DMS53 treated with DMSO at 0.1 percent for 48 hours (cell line): ENCODE measurements around the gene UMOD.

ENCODE experiments used
- DNase-seq: peaks from one replicate; lab custom pipeline; 2025; ENCODE audit not compliant: unreplicated experiment; lab: John Stamatoyannopoulos, UW

Gene UMOD

DNA sequence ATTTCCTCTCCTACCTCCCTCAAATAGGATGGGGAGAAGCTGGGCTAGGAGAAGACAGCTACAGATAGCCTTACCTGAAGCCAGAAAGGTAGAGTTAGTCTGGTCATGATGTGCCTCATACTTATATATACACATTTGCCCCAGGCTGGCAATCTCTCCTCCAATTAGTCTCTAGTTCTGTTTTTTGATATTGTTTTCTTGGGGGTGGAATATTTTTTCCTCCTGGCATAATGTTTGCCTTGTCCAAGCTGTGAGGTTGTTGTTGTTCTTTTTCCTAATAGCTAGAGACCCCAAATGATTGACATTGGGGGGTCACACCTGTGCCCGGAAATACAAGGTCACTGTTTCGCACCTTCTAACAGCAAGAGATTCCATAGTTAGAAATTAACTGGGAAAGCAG lies at the start of gene UMOD:
UMOD (minus strand) TSS at position 101 of the 400 bp plus-strand sequence. CDS start 1,978 bp downstream, outside the sequence.
- no peak for DNase-seq

DNA sequence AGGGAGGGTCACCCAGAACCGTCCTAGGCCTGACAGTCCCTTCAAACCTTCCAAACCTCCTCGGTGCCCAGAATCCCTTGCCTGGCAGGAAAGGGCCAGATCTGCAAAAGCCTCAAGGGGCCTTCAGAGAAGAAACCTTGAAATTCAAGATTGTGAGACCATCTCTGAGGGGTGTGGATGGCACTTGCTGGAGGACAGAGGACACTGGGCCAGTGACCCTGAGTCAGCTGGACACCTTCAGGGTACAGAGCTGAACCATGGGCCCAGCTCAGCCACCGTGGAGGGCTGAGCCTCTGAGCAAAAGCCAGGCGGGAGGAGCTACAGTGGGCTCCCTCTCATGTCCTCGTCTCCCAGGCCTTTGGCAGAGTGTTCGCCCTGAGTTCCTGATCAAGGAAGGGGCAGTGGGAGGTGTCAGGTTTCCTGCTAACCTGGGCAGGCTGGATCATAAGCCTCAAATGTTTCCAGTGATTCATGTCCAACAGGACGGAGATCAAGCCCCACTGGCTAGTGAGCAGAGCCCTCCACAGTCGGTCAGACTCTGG lies 49.0 kb upstream of the UMOD start:
- no peak for DNase-seq

- DNase-seq, result no peak
Measured at GRCh38 chr16:20401066-20401465, 48.6 kb upstream of the UMOD start.

DNA sequence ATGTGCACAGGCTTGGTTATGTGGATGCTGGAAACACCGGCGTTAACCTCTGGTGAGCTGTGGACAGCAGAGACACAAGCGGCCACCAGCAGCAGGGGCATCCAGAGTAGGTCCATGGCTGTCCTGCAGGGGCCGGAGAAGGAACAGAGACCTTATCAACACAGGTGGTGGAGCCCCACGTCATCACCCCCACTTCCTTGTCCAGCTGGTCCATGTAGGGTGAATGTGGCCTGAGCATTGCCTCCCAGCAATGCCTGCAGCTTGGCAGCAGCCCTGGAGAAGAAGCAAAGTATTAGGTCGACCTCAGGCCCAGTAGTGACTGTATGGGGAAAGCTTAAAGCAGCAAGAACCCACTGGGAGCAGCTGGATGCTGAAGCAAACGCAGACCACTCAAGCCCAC lies 46.7 kb upstream of the UMOD start:
- no peak for DNase-seq

GRCh38 chr16:20398603-20399002 lies 46.1 kb upstream of the UMOD start:
- no peak for DNase-seq

DNA sequence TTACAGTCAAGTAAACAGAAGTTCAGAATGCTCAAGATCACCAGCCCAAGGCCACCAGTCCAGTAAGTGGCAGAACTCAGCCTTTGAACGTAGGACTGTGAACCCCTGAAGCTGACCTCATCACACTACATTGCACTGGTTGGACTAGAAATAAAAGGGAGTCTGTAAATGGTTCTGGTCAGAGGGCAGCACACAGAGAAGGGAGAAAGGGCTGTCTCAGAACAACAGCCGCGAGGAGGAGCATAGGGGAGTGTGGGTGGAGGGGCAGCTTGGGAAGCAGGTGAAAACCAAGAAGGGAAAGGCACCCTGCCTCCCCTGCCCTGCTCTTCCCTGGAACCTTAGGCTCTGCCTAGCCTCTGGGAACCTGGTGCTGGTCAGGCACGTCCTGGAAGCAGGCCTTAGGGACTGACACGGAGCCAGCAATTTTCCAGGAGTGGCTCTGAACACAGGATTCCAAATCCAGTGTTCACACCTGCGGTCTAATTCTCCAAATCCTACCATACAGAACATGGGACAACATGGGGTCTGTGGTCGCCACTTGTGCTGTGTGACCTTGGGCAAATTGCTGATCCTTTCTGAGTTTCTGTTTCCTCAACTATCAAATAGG lies 45.1 kb upstream of the UMOD start:
- DNase-seq, result no peak

DNA sequence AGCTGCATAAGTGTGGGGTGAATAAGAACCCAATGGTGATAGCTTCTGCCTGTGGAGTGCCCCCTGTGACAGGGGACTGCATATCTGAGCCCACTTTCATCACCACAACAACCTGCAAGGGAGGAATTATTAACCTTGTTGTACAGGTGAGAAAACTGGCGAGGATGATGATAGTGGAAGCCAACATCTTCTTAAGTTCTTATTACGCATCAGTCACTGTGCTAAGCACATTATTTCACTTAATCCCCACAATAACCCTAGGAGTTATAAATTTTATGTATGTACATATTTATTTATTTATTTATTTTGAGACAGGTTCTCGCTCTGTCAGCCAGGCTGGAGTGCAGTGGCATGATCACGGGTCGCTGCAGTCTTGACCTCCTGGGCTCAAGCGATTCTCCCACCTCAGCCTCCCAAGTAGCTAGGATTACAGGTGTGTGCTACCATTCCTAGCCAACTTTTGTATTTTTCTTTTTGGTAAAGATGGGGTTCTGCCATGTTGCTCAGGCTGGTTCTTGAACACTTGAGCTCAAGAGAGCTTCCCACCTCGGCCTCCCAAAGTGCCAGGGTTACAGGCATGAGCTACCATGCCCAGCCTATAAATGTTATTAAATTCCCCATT lies 44.4 kb upstream of the UMOD start:
- no peak for DNase-seq

GRCh38 chr16:20395946-20396345 lies 43.4 kb upstream of the UMOD start:
- DNase-seq, result no peak

DNA sequence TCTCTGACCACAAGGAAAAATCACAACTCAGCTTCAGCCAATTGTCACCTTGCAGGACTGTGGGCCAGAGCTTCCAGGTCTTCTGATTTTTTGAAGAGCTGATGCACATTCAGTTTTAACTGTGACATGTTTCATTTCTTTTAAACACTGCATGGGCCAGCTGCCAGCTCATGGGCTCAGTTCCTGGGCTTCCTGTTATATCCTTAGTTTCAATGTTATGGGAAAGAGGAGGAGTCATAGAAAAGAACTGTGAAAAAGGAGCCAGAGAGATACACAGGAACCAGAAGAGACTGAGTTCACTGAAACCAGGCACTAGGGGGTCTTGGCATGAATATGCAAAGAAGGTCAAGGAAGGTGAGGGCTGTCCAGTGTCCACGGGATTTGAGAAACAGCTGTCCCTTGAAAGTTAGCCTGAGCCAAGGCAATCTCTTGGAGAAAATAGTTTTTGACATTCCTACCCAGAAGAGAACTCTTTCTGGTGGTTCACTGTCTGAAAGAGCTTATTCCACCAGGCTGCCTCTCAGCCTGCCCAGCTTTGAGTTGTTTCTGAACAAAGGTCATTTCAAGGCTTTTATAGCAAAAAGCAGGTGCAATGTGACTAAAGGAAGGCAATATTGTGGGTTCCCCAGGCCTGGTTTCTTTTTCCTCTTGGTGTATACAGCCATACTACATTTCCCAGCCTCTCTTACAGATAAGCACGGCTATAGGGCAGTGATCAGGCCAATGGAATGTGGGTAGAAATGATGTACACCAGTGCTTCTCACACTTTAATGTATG lies 41.5 kb upstream of the UMOD start:
- DNase-seq, result no peak

GRCh38 chr16:20391045-20391444 lies 38.5 kb upstream of the UMOD start:
- DNase-seq, result no peak

DNA sequence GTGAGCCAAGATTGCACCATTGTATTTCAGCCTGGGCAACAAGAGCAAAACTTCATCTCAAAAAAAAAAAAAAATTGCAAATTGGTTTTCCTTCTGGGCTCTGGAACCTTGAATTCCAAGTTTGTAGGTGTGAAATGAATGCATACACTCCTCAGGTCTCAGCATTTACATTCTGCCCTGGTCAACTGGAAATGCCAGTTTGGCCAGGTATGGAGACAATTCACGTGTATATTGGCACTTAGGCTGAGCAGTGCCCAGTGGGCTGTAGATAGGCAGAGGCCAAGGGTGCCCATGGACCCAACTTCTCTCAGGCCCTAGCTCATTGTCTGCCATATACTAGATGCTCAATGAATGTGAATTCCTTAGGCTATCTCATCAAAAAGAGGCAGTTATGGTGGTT lies 36.3 kb upstream of the UMOD start:
- DNase-seq, result no peak

DNA sequence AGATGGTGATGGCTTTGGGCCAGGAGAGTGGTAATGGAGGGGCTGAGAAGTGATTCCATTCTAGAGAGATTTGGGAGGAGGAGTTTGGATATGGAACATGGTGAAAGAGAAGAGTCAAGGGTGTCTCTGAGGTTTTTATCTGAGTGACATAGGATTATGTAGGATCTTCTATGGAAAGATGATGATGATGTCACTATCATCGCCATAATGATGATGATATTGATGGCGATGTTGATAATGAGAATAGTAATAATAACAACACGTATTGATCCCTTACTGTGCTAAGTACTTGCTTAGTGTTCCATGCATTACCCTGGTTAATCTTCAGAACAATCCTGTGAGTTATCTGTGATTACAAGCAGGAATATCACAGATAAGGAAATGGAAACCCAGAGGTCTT lies 35.5 kb upstream of the UMOD start:
- no peak for DNase-seq

DNA sequence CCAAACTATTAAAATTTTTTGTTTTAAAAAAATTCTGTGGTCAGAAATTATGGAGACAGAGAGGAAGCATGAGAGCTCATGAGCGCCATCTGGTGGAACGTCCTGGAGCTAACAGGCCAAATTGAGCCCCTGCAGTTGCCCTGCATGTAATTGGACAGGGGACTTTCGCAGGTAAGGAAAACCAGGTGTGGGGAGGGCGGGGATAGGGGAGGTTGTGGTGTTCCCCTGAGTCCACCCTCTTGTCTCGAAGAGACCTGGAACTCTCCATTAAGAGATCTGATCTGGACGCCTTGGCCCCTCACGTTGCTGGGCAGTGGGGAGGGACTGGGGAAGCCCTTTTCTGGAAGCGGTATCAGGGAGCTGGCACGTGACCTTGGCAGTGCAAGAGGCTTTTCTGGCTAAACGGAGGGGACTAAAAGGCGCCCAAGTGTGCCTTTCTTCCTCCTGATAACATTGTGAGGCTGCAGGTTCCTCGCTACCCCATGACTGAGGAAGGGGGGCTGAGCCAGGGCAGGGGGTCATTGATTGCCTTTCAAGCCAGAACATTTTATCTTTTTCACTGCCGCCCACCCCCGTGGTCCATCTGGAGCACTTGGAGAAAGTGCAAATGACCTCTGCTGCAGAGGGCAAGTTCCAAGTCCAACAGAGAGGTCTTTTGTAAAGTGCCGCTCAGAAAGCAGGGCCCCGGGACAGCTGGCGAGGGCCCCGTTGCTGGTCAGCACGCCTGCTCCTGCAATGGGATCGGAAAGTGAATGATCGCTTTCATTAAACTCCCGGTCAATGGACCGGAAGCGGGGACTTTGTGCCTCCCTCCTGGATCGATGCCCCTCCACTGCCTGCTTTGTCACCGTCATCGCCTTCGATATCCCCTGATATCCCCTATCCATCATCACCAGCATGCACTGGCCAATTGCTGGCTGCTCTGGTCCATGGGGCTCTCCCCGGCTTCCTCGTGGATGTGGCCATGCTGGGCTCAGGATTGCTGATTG lies 33.6 kb upstream of the UMOD start:
- peak; percentile 16 for DNase-seq

DNA sequence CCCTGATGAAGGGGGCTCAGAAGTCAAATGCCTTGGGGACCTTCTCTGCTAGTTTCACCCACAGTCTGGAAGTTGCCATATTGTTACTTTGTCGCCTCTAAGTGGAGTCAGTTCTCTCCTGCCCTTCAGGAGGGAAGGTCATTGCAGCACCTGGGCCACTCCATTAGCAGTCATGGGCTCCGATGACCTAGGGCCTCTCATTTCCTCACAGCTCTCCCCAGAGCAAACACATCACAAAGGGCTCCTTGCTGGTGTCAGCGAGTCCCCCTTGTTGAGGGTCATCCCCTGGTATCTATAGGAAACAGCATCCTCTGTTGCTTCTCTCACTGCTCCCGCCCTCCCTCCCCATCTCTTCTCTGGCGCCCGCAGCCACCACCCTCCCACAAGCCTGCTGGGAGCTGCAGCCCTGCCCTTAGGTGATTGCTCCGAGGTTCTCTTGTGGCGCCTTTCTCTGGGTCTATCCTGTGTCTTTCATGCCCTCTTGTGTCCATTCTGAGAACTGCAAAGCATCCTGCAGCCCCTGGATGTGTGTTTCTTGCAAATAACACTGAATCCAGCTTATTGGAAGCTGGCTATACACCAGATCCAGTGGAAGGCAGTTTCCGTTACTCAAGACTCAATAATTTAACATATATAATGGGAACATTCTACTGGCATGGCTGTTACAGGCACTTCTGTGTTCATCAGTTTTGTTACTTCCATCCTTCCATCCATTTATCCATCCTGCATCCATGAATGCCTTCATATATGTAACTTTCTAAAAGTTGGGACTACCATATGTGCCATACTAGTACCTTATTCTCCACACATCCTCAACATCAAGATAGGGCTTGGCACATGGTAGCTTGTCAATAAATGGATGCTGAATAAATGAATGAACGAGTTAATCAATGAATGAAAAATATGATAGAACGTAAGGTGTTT lies 30.9 kb upstream of the UMOD start:
- peak; percentile 46 for DNase-seq

DNA sequence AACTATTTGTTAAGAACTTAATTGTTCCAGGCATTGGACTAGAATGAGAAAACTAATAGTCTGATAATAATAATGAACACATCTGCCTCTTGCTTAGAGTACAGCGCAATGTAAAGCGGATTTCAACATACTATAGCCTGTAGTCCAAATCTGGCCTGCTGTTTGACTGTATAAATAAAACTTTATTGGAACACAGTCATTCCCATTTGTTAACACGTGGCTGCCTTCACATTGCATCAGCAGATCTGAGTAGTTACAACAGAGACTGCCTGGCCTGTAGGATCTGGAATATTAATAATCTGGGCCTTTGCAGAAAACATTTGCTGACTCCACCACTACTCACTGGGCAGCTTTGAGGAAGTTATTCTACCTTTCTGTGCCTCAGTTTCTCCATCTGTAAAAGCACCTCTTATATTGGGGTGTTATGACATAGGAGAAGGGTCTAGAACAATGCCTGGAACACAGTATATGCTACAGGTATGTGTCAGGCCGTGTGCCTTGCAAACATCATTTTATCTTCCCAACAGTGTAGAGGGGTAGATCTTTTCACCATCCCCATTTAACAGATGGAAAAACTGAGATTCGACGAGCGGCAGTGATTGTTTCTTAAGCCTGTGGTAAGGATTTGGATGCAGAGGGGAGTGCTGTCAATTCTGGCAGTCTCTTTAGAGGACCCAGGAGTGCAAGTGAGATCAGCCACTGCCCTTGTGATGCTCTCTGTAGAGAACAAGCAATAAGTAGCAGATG lies 29.9 kb upstream of the UMOD start:
- no peak for DNase-seq

GRCh38 chr16:20380782-20381181 lies 28.3 kb upstream of the UMOD start:
- DNase-seq, result no peak

DNA sequence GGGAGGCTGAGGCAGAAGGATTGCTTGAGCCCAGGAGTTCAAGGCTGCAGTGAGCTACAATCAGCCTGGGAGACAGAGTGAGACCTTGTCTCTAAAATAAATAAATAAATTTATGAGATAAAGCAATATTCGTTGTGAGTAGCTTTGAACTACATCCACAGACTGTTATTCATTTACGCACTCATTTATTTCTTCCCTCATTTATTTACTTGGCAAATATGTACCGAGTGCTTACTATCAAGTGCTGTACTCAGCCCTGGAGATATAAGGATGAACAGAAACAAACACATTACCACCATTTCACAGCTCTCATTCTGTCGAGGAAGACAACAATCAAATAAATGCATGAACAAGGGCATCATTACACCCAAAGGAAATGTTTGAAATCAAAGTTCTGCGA lies 24.7 kb upstream of the UMOD start:
- DNase-seq, result peak; percentile 13

DNA sequence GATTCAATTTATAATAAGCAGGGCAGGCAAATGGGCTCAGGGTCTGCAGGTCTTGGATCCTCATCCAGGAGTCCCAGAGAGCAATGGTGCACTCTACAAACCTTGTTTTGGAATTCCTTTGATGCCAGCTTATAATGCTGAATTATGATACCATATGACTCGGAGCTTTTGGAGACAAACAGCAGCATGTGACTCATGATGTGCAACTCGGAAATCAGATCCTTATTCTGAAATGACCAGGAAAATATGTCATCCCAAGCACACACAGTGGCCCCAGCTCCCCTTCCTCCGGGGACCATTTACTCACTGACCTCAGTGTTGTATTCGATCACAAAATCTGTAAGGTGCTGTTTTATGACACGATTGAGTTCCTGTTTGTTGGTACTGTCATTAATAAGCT lies 20.2 kb upstream of the UMOD start:
- DNase-seq, result no peak

DNA sequence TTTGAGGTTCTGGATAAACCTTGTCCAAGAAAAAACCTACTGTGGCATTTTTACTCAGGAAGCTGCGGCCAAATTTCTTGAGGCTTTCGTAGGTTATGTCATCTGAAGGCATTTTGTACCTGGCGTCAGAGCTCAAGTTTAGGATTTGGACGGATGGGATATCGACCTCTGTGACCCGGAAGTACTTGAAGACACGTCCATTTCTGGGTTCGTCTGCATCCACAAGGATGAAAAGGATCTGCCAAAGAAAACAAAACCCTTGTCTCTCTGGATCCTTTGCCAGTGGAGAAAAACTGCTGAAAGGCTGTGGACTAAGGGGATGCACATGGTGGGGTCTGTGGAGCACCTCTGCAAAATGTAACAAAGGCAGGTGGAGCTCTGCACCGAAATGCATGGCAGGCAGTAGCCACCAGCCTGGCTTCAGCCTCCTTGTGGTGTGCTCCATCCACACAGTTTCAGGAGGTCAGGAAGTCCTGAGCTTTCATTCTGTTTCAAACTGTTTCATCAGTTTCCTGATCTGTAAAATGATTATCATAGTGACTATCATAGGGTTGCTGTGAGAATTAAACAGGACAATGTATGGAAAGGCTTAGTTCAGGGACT lies 17.0 kb upstream of the UMOD start:
- no peak for DNase-seq
